Suprapubic skin (tissue), 3 donors: ENCODE measurements around the gene MCM8.

Experiments used
- EP300 ChIP-seq: sonication (generic); formaldehyde crosslinking; IDR thresholded peaks from one replicate; pipeline ENCODE4 v1.6.1; 2017; ENCODE audit warnings: antibody characterized with exemption
- TF ChIP-seq, protein P1 (sequence below), 2 donors: fragments of 200-600 bp in 1 of 2; fragments of 450-650 bp in 1 of 2; sonication (generic) in 1 of 2; IDR thresholded peaks; one replicate each; pipeline ENCODE4 v1.5.1; 2016 to 2019; ENCODE audit warnings: antibody characterized with exemption in 2 of 2, mild to moderate bottlenecking in 1 of 2, moderate library complexity in 1 of 2

DNA sequence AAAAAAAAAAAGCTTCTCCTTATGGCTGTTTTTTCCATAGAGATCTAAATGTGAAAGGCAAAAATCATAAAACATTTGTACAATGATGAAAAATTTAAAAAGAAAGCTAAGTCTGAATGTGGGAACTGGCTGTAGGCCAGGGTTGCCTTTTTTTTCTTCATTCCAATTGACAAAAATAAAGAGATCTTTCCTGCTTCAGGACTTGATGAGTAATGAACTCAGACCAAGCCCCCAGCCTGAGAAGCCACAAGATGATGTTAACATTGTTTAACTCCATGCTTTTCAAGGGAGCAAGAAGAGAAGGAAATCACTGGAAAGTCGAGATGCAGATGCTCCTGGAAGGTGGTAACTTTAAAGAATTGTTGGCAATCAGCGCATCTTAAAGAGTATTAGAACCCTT, 41.5 kb upstream of the MCM8 start:
- no peak for TF ChIP-seq EP300
- TF ChIP-seq, protein P1, sequence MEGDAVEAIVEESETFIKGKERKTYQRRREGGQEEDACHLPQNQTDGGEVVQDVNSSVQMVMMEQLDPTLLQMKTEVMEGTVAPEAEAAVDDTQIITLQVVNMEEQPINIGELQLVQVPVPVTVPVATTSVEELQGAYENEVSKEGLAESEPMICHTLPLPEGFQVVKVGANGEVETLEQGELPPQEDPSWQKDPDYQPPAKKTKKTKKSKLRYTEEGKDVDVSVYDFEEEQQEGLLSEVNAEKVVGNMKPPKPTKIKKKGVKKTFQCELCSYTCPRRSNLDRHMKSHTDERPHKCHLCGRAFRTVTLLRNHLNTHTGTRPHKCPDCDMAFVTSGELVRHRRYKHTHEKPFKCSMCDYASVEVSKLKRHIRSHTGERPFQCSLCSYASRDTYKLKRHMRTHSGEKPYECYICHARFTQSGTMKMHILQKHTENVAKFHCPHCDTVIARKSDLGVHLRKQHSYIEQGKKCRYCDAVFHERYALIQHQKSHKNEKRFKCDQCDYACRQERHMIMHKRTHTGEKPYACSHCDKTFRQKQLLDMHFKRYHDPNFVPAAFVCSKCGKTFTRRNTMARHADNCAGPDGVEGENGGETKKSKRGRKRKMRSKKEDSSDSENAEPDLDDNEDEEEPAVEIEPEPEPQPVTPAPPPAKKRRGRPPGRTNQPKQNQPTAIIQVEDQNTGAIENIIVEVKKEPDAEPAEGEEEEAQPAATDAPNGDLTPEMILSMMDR (IDR thresholded peaks at IDR 0.05): no peak
